B cell (primary cell): ENCODE measurements around the gene ATXN1.

ENCODE experiments used
- EZH2 ChIP-seq: IDR thresholded peaks from 2 replicates; pipeline ENCODE4 v1.6.1; 2012; ENCODE audit warnings: borderline replicate concordance, low read depth, mild to moderate bottlenecking, moderate library complexity, low read length; ENCODE audit not compliant: insufficient read depth, poor library complexity, severe bottlenecking
- TF ChIP-seq, protein P1 (sequence below): fragments of 200-600 bp; IDR thresholded peaks from one replicate; pipeline ENCODE4 v1.8.0; 2022; ENCODE audit warnings: antibody characterized with exemption, mild to moderate bottlenecking

- TF ChIP-seq, protein P1, sequence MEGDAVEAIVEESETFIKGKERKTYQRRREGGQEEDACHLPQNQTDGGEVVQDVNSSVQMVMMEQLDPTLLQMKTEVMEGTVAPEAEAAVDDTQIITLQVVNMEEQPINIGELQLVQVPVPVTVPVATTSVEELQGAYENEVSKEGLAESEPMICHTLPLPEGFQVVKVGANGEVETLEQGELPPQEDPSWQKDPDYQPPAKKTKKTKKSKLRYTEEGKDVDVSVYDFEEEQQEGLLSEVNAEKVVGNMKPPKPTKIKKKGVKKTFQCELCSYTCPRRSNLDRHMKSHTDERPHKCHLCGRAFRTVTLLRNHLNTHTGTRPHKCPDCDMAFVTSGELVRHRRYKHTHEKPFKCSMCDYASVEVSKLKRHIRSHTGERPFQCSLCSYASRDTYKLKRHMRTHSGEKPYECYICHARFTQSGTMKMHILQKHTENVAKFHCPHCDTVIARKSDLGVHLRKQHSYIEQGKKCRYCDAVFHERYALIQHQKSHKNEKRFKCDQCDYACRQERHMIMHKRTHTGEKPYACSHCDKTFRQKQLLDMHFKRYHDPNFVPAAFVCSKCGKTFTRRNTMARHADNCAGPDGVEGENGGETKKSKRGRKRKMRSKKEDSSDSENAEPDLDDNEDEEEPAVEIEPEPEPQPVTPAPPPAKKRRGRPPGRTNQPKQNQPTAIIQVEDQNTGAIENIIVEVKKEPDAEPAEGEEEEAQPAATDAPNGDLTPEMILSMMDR: no peak
- no peak for TF ChIP-seq EZH2
These were observed 409.0 kb downstream of the ATXN1 start for GRCh38 chr6:16352258-16352635.
